T47D (cell line): ENCODE measurements around the gene RPTOR.
"Not testable (repeated sequence)": the region's sequence is repeated elsewhere in the genome, so short reads cannot be mapped to it uniquely, and the experiment has no call there.

ENCODE experiments used
- DNase-seq, 2 experiments: peaks; one replicate each; pipeline versions ENCODE4 v3.0.0 to v3.0.0-alpha.2; 2011 to 2012; ENCODE audit warnings: low read depth in 1 of 2, low spot score in 1 of 2
- JUND ChIP-seq: IDR thresholded peaks from 2 replicates; pipeline ENCODE4 v1.6.1; 2012; ENCODE audit warnings: low read depth
- in situ Hi-C: cut with HindIII; loops from 2 replicates; pipeline ENCODE4 v1.10.0; 2016; ENCODE audit warnings: low sequenced_read_pairs, low pct_unique_long_range_greater_than_20kb

Gene RPTOR

GRCh38 chr17:80802626-80803450 lies 258.2 kb downstream of the RPTOR start:
- TF ChIP-seq JUND: no peak
- in situ Hi-C loops: no loop called here
- no peak for DNase-seq

GRCh38 chr17:80803451-80804428 lies 259.1 kb downstream of the RPTOR start:
- in situ Hi-C loops: no loop called here
- DNase-seq: no peak
- TF ChIP-seq JUND: no peak

GRCh38 chr17:80804466-80804865 lies 259.8 kb downstream of the RPTOR start:
- TF ChIP-seq JUND: no peak
- no peak for DNase-seq
- in situ Hi-C loops: no loop called here

- DNase-seq: no peak
- no peak for TF ChIP-seq JUND
- in situ Hi-C loops: no loop called here
Observed at GRCh38 chr17:80805032-80805751, 260.6 kb downstream of the RPTOR start.

GRCh38 chr17:80807014-80807413 lies 262.4 kb downstream of the RPTOR start:
- DNase-seq: no peak
- no peak for TF ChIP-seq JUND
- in situ Hi-C loops: no loop called here

GRCh38 chr17:80807882-80808281 lies 263.2 kb downstream of the RPTOR start:
- no peak for DNase-seq
- in situ Hi-C loops: no loop called here
- TF ChIP-seq JUND: no peak

- no peak for DNase-seq
- TF ChIP-seq JUND: no peak
- in situ Hi-C loops: no loop called here
Observed at GRCh38 chr17:80811181-80812105, 266.8 kb downstream of the RPTOR start.

GRCh38 chr17:80812362-80813088 lies 267.9 kb downstream of the RPTOR start:
- DNase-seq: no peak
- TF ChIP-seq JUND: no peak
- in situ Hi-C loops: no loop called here

GRCh38 chr17:80813318-80813717 lies 268.7 kb downstream of the RPTOR start:
- TF ChIP-seq JUND: no peak
- DNase-seq: no peak
- in situ Hi-C loops: no loop called here

GRCh38 chr17:80814491-80814890 lies 269.9 kb downstream of the RPTOR start:
- in situ Hi-C loops: no loop called here
- no peak for DNase-seq
- no peak for TF ChIP-seq JUND

- in situ Hi-C loops: no loop called here
- no peak for DNase-seq
- TF ChIP-seq JUND: no peak
Observed at GRCh38 chr17:80815151-80815681, 270.6 kb downstream of the RPTOR start.

- in situ Hi-C loops, DNase-seq: not testable (repeated sequence)
Observed at GRCh38 chr17:80815718-80816117, 271.1 kb downstream of the RPTOR start.
